Activated CD4-positive, alpha-beta T cell treated with anti-CD3 and anti-CD28 coated beads, Interleukin-2, amount 10 ng/mL, durations not matched to agents 24 days and 14 days (primary cell): ENCODE results near the gene TPCN2. TPM values are rescaled to one million over a fixed set of nuclear protein-coding genes. Genes with fewer than 3 reads are reported as not detected.
A peak's percentile ranks its signal among the peaks of the same experiment; 100 is the strongest.
"Not testable (repeated sequence)": the region's sequence is repeated elsewhere in the genome, so short reads cannot be mapped to it uniquely, and the experiment has no call there.

Source experiments
- DNase-seq: peaks from one replicate; pipeline ENCODE4 v3.0.0; 2022
- H3K27ac Mint-ChIP-seq: one replicate; pipeline ENCODE4 v1.8.0; 2022; ENCODE audit warnings: mild to moderate bottlenecking, mixed read lengths
- H3K27me3 Mint-ChIP-seq: one replicate; pipeline ENCODE4 v1.8.0; 2022; ENCODE audit warnings: mixed read lengths
- H3K36me3 Mint-ChIP-seq: one replicate; pipeline ENCODE4 v1.8.0; 2022; ENCODE audit warnings: low read depth, mild to moderate bottlenecking, mixed read lengths
- H3K4me1 Mint-ChIP-seq: one replicate; pipeline ENCODE4 v1.8.0; 2021; ENCODE audit warnings: mixed read lengths
- H3K4me3 Mint-ChIP-seq: one replicate; pipeline ENCODE4 v1.8.0; 2022; ENCODE audit warnings: mild to moderate bottlenecking, moderate library complexity, mixed read lengths
- H3K9me3 Mint-ChIP-seq: one replicate; pipeline ENCODE4 v1.8.0; 2021; ENCODE audit warnings: mixed read lengths
- intact Hi-C: fragments of 100-400 bp; cut with micrococcal nuclease; formaldehyde crosslinking; loops from one replicate; pipeline ENCODE4 v1.15.1; 2023
- total RNA-seq: library from RNA; stranded (reverse); gene quantifications from 2 replicates; pipeline ENCODE4 v1.2.3, GENCODE V29; 2022

Gene TPCN2
- total RNA-seq = 15.7 and 16.8 TPM in 2 replicates

DNA sequence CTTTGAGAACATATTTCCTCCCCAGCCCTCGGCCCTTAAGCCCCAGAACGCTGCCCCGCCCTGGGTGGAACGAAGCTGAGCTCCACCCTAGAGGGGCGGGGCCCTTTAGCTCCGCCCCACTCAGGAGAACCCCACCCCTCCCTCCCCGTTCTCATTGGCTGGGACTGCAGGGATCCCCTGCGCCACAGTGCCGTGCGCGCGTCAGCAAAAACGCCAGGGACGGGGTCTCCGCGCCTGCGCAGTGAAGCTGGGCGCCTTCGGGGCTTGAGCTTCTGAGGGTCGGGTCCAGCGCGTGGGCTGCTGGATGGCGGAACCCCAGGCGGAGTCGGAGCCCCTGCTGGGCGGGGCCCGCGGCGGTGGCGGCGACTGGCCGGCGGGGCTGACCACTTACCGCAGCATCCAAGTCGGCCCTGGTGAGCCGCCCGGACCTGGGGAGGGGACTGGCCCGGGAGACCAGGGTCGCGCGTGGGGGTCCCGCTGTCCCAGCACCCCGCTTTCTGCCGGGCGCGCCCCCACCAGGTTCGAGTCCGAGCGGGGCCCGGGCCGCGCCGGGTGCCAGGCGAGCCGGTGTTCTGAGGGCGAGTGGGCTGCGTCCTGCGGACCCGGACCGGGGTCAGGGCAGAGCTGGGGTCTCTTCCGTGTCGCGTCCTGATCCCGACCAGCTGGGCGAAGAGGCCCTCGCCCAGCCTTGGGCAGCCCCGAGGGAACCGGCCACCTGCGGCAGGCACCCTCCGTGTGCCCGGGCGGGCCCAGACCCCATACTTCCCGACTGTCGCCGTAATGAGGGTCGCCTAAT, at the start of gene TPCN2:
TPCN2 (plus strand) TSS at position 239 of the 796 bp plus-strand sequence; CDS start at position 305, 66 bp downstream.
- H3K27me3 Mint-ChIP-seq = peaks cover 14% of the 10 kb centered on the region
- no peaks in the 10 kb centered on the region for H3K9me3 Mint-ChIP-seq
- peaks cover 20% of the 10 kb centered on the region for H3K4me1 Mint-ChIP-seq
- peak; percentile 98 for DNase-seq
- H3K36me3 Mint-ChIP-seq = no peaks in the 10 kb centered on the region
- peak within 1 kb of the TSS; percentile 84 for H3K4me3 Mint-ChIP-seq
- intact Hi-C loops = loop anchor here (1.0 to 5.0 kb wide), 3 partner anchors 147 to 626 kb away; partner anchors contain the start of genes IGHMBP2, LTO1, MRPL21 and TESMIN
- peak within 1 kb of the TSS; percentile 84 for H3K27ac Mint-ChIP-seq

DNA sequence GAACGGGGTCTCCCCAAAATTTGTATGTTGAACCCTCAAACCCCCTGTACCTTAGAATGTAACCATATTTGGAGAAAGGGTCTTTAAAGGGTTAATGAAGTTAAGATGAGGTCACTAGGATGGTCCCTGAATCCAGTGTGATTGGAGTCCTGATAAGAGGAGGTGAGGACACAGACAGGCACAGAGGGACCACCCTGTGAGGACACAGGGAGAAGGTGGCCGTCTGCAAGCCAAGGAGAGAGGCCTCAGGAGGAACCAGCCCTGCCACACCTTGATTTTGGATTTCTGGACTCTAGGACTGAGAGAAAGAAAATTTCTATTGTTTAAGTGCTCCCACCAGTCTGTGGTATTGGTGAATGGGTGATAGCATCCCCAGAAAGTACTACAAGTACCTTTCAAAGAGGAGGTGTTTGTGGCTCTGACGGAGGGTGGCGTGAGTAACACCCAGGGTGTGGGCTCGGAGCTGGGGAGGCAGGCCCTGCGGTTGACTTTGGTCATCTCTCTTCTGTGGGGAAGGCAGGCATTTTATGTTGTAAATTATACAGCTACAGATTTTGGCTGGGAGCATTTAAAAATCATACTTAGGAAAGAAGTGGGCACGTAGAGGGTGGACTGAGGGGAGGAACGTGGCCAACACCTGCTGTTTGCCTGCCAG, 49.5 kb upstream of the TPCN2 start:
- no peaks in the 10 kb centered on the region for H3K27me3 Mint-ChIP-seq
- H3K9me3 Mint-ChIP-seq = no peaks in the 10 kb centered on the region
- intact Hi-C loops = no loop called here
- DNase-seq = no peak
- H3K4me1 Mint-ChIP-seq = no peaks in the 10 kb centered on the region
- no peaks in the 10 kb centered on the region for H3K36me3 Mint-ChIP-seq
- H3K27ac Mint-ChIP-seq = no peak overlapping the region
- H3K4me3 Mint-ChIP-seq = no peak overlapping the region

DNA sequence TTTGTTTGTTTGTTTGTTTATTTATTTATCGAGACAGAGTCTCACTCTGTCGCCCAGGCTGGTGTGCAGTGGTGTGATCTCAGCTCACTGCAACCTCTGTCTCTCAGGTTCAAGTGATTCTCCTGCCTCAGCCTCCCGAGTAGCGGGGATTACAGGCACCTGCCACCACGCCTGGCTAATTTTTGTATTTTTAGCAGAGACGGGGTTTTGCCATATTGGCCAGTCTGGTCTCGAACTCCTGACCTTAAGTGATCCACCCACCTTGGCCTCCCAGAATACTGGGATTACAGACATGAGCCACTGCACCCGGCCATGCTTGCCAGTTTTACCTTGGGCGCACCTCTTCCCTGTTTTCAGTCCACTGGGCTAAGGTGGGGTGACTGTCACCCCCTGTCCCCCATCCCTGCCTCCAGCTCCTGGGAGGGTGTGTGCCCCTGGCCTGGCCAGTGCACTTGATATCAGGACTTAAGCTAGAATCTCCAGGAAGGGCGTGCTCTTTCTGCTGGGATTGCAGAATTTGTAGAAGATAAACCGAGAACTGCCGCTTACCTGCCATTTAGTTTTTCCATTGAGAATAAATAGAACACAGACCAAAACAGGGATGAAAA, 48.9 kb upstream of the TPCN2 start:
- H3K27me3 Mint-ChIP-seq = not testable (repeated sequence)

DNA sequence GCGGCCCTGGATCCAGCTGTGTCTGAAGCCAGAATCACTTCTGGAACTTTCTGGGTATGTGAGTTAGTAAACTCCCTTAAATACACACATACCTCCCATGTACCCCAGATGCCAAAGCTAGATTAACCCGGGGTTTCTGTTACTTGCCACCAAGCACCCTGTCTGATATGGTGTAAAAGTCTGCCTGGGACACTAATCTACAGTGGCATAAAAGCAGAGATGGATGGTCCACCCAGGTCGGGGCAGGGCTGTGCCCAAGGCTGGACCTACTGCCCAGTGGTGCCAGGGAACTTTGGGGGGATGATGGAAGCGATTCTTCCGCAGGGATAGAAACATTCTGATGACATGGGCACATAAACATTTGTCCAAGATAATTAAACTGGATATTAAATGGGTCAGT, 48.3 kb upstream of the TPCN2 start:
- no peak overlapping the region for H3K27ac Mint-ChIP-seq
- DNase-seq = no peak
- H3K4me3 Mint-ChIP-seq = no peak overlapping the region
- no peaks in the 10 kb centered on the region for H3K27me3 Mint-ChIP-seq
- H3K36me3 Mint-ChIP-seq = no peaks in the 10 kb centered on the region
- H3K9me3 Mint-ChIP-seq = no peaks in the 10 kb centered on the region
- no peaks in the 10 kb centered on the region for H3K4me1 Mint-ChIP-seq
- intact Hi-C loops = no loop called here

More for the DNA sequence above, 48.9 kb upstream of the TPCN2 start:
- H3K27ac Mint-ChIP-seq, intact Hi-C loops, H3K36me3 Mint-ChIP-seq, H3K4me3 Mint-ChIP-seq, H3K9me3 Mint-ChIP-seq, DNase-seq, H3K4me1 Mint-ChIP-seq: not testable (repeated sequence)

DNA sequence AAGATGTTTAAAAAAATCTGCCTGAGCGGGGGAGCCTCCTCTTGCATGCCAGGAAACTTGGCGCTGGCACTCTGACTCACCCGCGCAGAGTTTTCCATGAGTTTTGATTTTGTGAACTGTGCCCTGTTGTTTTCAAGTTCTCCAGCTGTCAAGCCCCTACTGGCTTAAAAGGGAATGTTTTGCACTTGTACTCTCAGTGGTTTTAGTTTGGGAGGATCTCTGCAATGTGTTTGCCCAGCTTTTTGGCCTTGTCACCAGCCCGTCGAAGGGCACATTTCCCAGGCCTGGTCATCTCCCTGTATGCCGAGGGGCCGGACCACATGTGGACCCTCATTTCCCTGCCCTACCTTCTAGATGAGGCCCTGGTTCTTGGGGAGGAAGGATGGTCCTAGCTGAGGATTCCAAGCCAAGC, 47.9 kb upstream of the TPCN2 start:
- intact Hi-C loops = no loop called here
- no peaks in the 10 kb centered on the region for H3K4me1 Mint-ChIP-seq
- no peak for DNase-seq
- no peak overlapping the region for H3K4me3 Mint-ChIP-seq
- no peaks in the 10 kb centered on the region for H3K9me3 Mint-ChIP-seq
- no peaks in the 10 kb centered on the region for H3K27me3 Mint-ChIP-seq
- no peaks in the 10 kb centered on the region for H3K36me3 Mint-ChIP-seq
- H3K27ac Mint-ChIP-seq = no peak overlapping the region

DNA sequence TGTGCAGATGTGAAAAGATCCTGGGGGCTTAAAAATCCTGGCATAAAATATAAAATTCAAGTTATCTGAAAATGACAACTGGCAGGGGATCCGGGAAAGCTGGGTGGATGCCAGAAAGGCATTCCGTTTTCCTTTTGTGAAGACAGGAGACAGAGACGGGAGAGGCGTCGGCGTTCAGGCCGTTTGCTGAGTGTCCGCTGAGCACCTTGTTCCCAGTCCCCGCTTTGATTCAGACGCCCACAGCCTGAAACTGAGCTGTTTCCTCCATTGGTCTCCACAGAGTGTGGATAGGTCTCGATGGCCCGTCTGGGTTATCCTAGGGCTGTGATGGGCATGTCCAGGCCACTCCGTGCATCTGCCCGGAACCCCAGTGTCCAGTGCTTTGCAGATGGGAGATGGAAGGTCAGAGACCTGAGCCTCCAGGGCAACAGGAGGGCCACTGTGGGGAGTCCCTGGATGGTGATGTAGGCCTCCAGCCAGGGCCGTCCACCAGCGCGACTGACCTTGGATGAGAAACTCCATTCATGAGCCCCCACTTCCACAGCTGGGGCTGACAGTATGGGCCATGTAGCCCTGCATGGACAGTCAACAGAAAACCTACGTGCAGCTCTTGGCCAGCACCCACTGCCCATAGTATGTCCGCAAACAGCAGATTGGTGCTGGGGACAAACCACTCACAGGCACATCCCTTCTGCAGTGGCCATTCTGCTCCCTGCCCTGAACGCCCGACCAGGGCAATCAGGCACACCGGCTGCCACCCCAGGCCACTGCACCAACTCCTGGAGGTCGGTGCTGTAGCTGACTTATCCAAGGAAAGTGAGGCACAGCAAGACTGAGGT, 47.3 kb upstream of the TPCN2 start:
- H3K4me1 Mint-ChIP-seq = no peaks in the 10 kb centered on the region
- H3K9me3 Mint-ChIP-seq = no peaks in the 10 kb centered on the region
- no peaks in the 10 kb centered on the region for H3K27me3 Mint-ChIP-seq
- intact Hi-C loops = no loop called here
- no peak for DNase-seq
- H3K27ac Mint-ChIP-seq = no peak overlapping the region
- H3K36me3 Mint-ChIP-seq = no peaks in the 10 kb centered on the region
- no peak overlapping the region for H3K4me3 Mint-ChIP-seq

DNA sequence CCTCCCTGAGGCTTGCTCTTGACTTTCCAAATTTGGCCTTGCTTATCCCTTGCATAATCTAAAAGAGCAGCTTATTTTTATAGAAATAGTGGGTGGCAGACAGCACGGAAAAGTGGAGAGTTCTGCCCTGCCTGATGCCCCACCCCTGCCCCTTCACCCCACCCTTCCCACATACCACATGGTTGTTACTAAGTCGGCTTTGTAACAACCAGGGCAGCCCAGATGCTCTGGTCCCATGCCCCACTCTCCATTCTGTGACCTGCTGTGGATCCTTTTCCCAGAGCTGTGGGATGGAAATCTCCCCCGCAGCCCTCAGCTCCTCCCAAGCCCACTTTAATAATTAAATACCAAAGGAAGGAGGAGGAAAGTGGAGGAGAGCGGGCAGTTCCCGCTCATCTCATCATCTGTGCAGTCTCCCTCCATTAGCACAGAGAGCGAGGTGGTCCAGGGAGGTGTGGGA, 46.6 kb upstream of the TPCN2 start:
- DNase-seq = no peak
- H3K27me3 Mint-ChIP-seq = peaks cover 1% of the 10 kb centered on the region
- H3K4me1 Mint-ChIP-seq = no peaks in the 10 kb centered on the region
- intact Hi-C loops = no loop called here
- no peaks in the 10 kb centered on the region for H3K9me3 Mint-ChIP-seq
- H3K27ac Mint-ChIP-seq = no peak overlapping the region
- no peak overlapping the region for H3K4me3 Mint-ChIP-seq
- no peaks in the 10 kb centered on the region for H3K36me3 Mint-ChIP-seq

DNA sequence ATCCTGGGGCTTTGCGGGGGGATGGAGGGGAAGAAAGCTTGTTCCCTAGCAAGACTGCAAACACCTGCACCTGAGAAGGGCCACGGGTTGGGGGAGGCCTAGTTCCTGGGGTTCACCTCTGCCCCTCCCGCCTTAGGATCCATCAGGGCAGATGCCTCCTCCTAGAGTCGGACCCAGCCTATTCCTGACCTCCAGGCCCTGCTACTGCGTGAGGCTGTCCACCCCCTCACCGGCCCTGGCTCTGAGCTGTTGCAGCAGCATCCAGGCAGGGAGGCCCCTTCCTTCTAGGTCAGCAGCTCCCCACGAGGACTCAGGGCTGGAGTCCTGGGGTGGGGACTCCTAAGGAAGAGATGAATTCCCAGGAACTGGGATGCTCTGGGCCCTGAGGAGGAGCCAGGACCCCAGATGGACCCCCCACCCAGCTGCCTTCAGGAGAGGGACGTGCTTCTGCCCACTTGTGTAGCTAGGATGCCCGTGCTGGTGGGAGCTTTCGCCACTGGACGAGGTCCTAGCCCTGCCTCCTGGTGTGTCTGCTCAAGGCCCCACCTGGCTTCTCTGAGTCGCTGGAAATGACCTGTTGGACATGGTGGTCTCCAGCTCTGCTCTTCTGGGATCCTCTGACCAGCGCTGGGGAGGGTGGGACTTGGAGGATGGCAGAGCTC, 46.0 kb upstream of the TPCN2 start:
- H3K27ac Mint-ChIP-seq = no peak overlapping the region
- H3K9me3 Mint-ChIP-seq = no peaks in the 10 kb centered on the region
- intact Hi-C loops = no loop called here
- peaks cover 1% of the 10 kb centered on the region for H3K27me3 Mint-ChIP-seq
- no peak for DNase-seq
- H3K4me1 Mint-ChIP-seq = no peaks in the 10 kb centered on the region
- no peak overlapping the region for H3K4me3 Mint-ChIP-seq
- no peaks in the 10 kb centered on the region for H3K36me3 Mint-ChIP-seq

DNA sequence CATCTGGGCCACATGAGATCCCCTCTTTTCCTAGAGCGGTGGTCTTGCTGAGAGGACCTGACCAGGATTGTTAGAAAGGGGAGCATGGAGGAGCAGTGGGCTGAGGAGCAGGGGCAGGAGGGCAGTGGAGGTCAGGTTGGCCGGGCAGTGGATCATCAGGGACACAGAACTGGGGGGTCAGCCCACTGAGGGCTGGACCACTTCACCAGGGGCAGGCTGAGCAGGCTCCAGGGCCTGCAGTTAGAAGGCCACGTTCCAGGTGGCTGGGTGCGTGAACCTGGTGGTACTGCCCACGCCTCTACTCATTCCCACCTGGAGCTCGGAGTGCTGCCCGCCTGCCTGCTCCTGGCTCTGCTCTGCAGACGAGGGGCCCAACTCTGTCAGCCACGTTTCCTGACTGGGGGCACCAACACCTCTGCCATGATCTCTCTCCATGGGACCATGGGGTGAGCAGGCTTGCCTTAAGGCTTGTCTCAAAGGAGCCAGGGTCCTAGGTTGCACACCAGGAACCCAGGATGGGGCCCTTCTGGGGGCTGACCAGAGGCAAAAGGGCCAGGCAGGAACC, 45.3 kb upstream of the TPCN2 start:
- intact Hi-C loops = no loop called here
- H3K9me3 Mint-ChIP-seq = no peaks in the 10 kb centered on the region
- H3K4me3 Mint-ChIP-seq = no peak overlapping the region
- H3K27me3 Mint-ChIP-seq = peaks cover 1% of the 10 kb centered on the region
- no peak for DNase-seq
- no peaks in the 10 kb centered on the region for H3K36me3 Mint-ChIP-seq
- no peak overlapping the region for H3K27ac Mint-ChIP-seq
- H3K4me1 Mint-ChIP-seq = no peaks in the 10 kb centered on the region

DNA sequence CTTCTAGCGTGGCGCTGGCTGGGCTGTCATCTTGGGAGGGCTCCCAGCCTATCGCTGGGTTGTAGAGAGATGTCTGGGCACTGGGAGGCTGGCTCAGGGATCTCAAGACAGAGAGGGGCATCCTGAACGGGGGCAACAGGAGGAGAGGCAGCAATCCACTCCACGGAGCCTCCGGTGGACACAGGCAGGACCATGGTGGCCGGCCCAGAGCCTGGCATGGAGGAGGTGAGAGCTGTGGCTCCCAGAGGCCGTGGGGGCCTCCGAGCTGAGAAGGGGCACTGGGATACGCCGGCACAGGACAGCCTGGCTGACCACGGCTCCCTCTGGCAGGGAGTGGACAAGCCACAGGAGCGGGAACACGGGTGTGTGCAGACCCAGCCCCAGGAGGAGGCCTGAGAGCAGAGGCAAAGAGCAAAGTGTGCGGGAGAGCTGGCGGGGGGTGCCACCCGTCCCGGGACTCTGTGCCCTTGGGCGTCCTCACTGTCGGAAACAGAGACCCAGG, 44.8 kb upstream of the TPCN2 start:
- Mint-ChIP-seq H3K4me3 (no peak overlapping the region), H3K9me3 (no peaks in the 10 kb centered on the region), H3K4me1 (no peaks in the 10 kb centered on the region), H3K27me3 (peaks cover 1% of the 10 kb centered on the region), H3K36me3 (no peaks in the 10 kb centered on the region), H3K27ac (no peak overlapping the region)
- DNase-seq = no peak
- intact Hi-C loops = no loop called here

DNA sequence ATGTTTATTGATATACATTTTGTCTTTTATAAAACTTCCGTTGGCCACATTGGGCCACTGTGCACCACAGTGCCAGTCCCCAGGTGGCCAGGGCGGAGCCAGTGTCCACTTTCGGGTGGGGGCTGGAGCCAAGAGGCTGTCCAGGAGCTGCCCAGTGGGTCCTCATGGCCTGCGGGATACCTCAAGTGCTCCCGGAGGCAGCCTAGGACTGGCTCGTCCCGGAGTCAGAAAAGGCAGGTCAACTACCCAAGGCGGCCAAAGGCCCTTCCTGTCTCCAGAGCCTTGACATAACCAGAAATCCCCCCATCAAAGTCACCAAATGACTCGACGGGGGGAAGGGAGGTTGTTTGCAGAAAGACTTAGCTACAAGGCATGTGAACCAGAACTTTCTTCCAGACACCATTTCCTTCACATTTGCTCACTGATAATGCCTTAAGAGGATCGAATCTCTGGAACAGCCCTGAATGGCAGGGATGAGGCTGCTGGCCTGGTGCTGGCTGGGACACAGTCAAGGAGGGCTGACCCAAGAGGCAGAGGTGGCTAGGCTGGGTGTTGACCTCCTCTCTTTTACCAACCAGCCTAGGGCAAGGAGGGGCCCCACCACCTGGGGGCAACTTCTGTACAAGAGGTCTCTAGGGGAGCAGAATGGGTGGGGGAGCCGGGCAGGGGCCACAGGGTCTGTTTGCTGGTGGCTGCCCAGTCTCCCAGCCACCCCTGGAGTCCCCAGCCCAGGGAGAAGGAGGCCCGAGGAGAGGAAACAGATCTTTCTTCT, 44.1 kb upstream of the TPCN2 start:
- Mint-ChIP-seq H3K27ac (no peak overlapping the region), H3K4me1 (no peaks in the 10 kb centered on the region)
- intact Hi-C loops = no loop called here

DNA sequence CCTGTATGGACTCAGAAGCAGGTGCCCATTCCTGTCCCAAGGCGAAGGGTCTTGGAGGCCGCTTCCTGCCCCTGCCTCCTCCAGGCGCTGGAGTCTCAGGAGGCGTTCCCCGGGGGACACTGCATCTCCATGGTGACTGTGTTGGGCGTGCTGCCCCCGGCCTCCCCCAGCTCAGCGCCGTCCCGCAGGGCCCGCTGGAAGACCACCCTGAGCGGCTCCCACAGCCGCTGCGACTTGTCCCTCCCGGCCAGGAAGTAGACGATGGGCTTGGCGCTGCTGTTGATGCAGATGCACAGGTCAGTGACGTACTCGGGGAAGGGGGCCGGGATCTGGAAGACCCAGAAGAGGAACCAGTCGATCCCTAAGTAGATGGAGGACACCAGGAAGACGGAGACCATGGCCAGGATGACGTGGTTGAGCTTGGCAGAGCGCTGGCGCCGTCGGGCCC, 43.5 kb upstream of the TPCN2 start:
- DNase-seq = no peak
- H3K4me3 Mint-ChIP-seq = no peak overlapping the region
- no peaks in the 10 kb centered on the region for H3K36me3 Mint-ChIP-seq
- H3K27me3 Mint-ChIP-seq = peaks cover 4% of the 10 kb centered on the region
- no peak overlapping the region for H3K27ac Mint-ChIP-seq
- H3K4me1 Mint-ChIP-seq = no peaks in the 10 kb centered on the region
- intact Hi-C loops = no loop called here
- no peaks in the 10 kb centered on the region for H3K9me3 Mint-ChIP-seq

More for the DNA sequence above, 44.1 kb upstream of the TPCN2 start:
- peaks cover 1% of the 10 kb centered on the region for H3K27me3 Mint-ChIP-seq
- DNase-seq = no peak
- no peaks in the 10 kb centered on the region for H3K9me3 Mint-ChIP-seq
- no peaks in the 10 kb centered on the region for H3K36me3 Mint-ChIP-seq
- no peak overlapping the region for H3K4me3 Mint-ChIP-seq
